EL (cell line): ENCODE results near the gene PATJ.
"Not testable (repeated sequence)": the region's sequence is repeated elsewhere in the genome, so short reads cannot be mapped to it uniquely, and the experiment has no call there.

Source experiments
- DNase-seq: peaks from one replicate; pipeline ENCODE4 v3.0.0-alpha.2; 2016

The PATJ gene

DNA sequence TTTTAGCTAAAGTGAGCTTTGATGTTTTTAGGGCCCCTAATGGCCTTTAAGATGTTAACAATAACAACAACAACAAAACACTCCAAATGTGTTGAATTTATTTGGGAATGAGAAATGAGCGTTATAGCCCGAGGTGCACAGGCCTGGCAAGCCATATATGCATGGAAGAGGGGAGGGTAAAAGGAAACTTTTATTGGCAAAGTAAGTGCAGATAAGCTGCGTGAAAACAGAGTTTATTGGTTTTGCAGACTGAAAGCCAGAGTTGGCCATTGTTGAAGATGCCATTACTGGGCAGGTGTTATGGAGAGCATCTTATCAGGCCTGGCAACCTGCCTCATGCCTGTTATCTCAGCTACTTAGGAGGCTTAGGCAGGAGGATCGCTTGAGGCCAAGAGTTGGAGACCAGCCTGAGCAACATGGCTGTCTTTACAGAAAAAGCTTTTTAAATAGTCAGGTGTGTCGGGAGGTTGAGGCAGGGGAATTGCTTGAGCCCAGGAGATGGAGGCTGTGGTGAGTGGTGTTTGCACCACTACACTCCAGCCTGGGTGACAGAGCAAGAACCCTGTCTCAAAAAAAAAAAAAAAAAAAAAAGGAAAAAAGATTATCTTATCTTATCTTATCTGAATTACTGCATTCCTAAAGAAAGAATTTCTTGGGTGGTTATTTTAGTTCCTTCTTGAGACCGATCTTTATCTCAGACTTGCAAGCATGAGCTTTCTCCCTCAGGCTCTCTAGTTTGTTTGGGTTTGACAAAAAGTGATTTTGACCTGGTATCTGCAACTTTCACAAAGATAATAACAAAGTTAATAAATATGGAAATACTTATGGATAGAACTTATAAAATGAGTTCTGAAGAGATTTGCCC lies 1.7 kb downstream of the PATJ start:
- DNase-seq: peak; percentile 34

DNA sequence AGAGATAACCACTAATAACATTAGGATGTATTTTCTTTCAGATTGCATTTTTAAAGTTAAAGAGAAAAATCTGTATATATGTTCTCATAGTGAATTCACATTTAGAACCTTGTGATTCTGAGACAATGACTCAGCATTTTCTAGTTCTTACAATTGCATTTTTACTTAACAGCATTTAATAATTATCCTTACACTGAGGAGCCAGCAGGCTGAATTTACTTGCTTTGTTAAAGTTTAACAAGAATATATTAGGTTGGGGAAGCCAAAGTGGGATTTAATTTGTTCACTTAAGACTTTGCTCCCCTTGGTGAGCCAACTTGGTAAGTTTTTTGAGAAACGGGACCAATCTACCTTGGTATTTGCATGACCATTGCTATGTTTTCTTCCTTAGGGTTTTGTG lies 4.5 kb downstream of the PATJ start:
- DNase-seq: no peak

DNA sequence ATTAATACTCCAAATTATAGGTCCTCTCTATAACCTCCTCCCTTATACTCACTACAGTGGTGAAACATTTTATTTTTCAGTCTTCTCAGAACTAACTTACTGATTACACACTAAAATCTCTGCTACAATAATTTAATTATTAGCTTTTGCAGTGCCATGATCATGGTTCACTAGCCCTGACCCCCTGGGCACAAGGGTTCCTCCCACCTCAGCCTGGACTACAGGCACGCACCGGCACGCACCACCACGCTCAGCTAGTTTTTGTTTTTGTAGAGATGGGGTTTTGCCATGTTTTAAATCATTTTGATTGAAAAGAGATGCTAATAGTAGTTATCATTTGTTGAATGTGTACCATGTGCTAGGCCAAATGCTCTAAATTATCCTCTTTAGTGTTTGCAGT lies 6.3 kb downstream of the PATJ start:
- DNase-seq: no peak

DNA sequence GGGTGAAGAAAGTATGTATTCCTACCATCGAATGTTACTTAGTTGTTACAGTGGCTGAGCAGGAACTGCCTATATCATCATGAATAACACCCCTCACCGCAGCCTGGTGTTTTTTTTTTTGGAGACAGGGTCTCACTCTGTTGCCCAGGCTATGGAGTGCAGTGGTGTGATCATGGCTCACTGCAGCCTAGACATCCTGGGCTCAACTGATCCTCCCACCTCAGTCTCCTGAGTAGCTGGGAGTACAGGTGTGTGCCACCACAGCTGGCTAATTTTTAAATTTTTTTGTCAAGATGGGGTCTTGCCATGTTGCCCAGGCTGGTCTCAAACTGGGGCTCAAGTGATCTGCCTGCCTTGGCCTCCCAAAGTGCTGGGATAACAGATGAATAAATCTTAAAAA lies 7.3 kb downstream of the PATJ start:
- no peak for DNase-seq

DNA sequence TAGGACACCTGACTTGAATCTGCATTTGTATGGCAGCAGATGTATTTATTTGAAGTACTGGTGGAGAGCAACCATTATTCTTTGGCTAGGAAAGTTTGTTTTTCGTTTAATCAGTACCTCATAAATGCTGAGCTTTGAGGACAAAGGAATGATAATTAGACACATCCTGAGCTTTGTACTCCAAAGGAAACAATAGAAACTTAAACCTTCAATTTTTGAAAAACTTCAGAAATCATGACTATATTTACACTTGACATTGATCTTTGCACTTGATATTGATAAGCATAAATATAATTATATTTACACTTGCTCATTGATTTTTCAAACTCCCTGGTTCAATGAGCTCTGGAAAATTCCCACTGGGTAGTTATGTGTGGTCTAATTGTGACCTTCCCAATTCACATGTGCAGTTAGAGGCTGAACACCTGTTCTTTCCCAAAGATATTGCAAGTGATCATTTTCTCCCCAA lies 10.7 kb downstream of the PATJ start:
- DNase-seq: no peak

DNA sequence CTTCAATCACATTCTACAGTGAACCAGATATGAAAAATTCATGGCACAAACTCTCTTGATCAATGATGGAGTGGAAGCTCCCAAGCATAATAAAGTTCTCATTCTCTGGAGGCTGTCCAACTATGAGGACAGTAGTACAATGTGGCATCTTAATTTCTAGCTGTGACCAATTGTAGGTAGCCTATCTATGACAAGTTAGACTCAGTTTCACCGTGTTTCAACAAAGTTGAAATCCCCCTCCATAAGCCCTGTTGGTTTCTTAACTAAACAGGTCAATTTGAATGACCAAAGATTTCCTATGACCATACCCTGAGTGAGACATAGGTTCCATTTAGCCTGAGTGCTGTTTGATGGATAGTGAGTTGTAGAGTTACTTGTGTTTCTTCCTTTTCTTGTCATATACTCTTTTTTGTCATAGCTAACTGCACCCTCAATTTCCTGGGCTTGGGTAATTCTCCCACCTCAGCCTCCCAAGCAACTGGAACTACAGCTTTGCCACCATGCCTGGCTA lies 11.8 kb downstream of the PATJ start:
- DNase-seq: no peak

DNA sequence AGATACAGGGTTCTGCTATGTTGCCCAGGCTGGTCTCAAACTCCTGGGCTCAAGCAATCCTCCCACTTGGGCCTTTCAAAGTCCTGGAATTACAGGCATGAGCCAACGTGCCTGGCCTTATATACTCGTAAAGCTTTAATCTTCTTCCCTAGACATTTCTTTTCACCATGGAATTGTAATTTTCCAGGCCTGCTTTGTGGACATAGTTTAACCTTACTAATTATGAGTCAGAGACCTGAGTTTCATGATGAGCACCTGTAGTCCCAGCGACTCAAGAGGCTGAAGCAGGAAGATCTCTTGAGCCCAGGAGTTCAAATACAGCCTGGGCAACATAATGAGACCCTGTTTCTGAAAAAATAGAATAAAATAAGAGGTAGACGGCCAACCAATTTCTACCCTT lies 12.3 kb downstream of the PATJ start:
- DNase-seq: no peak

DNA sequence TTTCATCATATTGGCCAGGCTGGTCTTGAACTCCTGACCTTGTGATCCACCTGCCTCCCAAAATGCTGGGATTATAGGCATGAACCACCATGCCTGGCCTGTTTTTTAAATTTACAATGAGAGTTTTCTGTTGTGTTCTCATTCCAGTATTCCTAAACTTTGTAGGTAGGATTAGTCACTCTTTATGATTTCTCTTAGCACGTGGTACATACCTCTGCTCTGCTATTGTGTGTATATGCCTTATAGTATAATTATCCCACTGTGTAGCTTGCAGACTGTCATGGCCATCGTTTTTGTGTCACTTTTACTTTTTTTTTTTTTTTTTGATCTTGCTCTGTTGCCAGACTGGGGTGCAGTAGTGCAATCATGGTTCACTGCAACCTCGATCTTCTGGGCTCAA lies 14.5 kb downstream of the PATJ start:
- DNase-seq: no peak

DNA sequence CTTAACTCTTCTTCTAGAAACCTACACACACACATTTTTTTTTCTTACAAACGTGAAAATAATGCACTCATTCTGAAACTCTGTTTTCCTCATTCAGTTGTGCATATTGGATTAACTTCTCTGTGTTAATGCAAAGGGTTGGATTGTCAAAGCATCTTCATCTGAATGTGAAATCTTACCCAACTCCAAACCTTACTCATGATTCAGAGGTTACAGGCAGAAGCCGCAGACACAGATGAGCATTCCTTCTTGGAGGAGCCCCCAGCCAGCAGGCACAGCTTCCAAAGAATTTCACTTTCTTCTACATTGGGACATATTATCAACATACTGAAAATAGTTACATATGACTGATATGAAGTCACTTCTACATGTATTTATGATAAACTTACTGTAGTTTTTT lies 15.7 kb downstream of the PATJ start:
- DNase-seq: peak; percentile 6

DNA sequence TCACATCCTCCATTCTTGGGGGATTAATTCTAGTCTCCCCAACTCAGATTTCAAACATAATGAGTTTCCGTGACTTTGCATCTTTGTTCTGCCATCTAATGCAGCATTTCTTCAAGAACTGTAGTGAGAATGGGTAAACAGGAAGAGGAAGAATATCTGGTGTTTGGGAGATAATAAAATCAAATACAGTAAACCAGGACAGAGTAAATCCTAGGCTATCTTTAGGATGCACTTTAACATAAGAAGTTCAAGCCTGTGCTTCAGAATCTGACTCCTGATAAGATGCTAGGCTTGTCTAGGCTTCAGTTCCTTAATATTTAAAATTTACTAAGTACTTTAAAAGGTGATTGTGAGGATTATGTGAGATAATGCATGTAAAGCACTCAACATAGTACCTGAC lies 27.9 kb downstream of the PATJ start:
- no peak for DNase-seq

DNA sequence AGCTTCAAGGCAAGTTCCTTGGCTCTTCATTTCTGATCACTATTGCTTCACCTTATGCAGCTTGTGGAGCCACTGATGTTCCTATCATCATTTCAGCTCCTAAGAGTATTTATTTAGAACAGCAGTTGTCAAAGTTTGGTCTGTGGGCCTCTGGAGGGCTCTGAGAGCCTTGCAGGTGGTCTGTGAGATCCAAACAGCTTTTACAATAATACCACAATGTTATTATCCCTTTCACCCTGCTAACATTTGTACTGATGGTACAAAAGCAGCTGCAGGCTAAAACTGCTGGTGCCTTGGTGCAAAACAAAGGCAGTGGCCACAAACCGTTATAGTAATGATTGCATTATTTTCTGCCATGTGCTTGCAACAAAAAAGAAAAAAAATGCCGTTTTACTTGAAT lies 33.8 kb downstream of the PATJ start:
- no peak for DNase-seq

DNA sequence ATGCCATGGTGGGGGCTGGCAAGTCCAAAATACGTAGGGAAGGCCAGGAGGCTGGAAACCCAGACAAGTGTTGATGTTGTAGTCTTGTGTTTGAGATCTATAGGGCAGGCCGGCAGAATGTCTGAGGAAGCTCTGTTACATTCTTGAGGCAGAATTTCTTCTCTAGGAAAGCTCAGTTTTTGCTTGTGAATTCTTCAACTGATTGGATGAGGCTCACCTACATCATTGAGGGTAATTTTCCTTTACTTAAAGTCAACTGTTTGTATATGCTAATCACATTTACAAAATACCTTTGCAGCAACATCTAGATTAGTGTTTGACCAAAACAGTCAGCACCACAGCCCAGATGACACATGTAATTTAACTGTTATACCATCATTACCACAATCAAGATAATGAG lies 37.0 kb downstream of the PATJ start:
- no peak for DNase-seq

DNA sequence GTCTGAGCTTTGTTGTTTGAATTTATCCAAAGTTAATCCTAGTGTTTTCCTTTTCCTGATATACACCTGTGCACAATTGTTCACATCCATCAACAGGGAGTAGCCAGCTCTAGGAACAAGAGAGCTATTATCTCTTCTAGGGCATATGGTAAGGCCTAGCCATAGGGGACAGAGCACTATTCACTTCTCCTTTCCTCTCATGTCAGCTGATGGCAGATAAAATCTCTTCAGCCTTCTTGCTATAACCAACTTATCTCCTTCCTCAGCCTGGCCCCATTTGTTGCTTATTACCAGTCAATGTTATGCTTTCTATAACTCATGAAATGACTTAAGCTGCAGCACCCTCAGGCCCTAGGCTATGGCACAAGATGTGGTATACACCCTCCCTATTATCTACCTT lies 38.9 kb downstream of the PATJ start:
- DNase-seq: no peak

DNA sequence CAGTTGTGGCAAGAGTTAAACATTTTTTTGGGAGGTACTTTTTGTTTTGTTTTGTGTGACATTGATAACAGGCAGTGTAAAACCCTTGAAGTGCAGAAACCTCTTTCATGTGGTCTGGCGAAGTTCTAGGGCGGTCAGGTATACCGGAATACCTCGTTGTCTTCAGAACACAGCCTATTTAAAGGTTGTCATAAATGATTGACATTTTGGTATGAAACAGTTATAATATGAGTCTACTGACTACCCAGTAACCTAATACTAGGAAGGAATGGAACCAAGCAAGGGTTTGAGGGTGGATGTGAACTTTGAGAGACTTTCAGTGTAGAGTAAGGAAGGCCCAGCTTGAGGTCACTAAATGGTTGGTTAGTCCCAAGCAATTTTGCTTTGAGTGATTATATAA lies 40.5 kb downstream of the PATJ start:
- no peak for DNase-seq

DNA sequence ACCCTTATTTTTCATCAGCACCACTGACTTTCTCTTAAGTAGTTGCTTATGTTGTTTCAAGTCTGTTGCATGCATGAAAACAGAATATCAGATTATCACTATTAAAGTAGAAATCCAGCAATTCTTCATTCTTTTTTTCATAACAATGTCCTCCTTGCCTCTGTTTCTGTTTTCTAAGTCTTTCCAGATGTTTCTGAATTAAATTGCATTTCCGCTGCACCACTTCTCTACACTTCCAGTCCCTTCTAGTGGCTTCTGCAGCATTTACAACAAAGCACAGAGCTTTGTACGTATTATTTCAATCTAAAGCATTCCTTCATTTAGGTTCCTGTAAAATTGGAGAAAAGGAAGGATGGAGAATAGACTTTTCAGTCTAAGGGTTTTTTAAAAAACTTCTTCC lies 42.4 kb downstream of the PATJ start:
- no peak for DNase-seq

DNA sequence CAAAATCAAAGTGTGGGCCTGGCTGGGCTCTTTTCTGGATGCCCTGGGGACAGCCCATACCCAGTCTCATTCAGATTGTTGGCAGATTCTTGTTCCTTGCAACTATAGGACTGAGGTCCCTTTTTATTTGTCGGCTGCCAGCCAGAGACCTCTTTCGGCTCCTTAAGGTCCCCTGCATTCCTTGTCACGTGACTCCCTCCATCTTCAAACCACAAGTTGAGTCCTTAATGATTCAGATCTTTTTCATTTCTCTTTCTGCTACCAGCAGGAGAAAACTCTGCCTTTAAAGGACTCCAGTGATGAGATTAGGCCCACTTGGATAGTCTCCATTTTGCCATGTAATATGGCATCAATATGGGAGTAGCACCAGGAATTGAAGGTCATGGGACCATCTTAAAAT lies 48.6 kb downstream of the PATJ start:
- DNase-seq: no peak

DNA sequence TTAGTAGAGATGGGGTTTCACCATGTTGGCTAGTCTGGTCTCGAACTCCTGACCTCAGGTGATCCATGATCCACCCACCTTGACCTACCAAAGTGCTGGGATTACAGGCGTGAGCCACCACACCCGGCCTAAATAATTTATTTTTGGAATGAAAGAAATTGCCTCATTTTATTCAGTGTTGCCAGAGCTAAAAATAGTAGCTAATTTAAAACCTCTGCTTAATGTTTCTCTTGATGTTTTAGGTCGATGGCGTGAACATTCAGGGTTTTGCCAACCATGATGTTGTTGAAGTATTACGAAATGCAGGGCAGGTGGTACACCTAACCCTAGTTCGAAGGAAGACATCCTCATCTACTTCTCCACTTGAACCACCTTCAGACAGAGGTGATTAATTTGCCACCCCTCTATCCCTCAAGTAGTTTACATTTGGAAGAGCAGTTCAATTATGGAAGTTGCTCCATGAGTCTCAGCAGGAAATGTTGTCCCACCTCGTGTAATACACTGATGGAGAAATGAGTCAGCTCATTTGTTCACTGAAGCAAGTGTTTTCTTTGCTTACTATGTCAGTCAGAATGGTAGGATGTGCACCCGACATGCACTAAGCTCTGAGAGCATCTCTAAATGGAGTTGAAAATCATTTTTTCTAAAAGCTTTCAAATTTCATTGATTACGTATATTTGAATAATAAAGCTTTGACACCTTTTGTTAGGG lies 54.9 kb downstream of the PATJ start:
- no peak for DNase-seq

DNA sequence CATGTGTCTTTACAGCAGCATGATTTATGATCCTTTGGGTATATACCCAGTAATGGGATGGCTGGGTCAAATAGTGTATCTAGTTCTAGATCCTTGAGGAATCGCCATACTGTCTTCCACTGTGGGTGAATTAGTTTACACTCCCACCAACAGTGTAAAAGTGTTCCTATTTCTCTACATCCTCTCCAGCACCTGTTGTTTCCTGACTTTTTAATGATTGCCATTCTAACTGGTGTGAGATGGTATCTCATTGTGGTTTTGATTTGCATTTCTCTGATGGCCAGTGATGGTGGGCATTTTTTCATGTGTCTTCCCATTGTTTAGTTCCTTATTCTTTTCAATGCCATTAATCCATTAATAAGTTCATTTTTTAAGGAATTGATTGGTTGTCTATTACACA lies 58.8 kb downstream of the PATJ start:
- not testable (repeated sequence) for DNase-seq

DNA sequence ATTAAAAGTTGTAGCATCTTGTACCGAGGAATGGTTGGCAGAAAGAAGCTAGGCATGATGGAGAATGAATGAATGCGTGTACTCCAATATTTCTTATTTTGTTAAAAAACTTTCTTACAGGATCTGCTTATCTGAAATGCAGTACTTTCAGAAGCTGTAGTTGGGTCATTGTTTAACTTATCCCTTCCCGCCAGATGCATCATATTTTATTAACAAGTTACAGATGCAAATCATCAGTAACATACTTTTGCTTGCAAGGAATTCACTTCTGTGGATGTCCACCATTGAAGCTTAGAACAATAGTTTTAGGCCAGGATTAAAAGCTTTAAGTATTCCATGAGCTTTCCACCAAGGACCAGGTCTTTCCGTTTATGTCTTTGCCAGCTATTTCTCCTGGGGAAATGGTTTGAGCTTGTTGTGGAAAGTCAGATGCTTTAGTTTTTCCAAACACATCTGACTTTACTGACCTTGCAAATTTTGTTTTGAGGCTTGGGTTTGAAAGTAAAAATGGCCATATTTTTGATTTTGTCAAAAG lies 65.4 kb downstream of the PATJ start:
- DNase-seq: no peak

DNA sequence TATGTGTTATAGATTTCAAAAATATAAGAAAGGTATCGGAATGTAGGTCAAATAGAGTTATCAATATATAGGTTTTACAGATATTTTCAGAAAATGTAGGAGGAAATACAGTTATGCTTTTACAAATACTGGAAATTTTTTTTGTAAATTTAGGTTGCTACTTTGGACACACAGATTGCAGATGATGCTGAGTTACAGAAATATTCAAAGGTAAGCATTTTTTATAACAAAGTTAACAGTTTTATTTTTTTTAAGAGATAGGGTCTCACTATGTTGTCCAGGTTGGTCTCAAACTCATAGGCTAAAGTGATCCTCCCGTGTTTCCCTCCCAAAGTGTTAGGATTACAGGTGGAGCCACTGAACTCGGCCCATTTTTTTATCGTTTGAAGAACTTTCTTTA lies 66.0 kb downstream of the PATJ start:
- DNase-seq: no peak

DNA sequence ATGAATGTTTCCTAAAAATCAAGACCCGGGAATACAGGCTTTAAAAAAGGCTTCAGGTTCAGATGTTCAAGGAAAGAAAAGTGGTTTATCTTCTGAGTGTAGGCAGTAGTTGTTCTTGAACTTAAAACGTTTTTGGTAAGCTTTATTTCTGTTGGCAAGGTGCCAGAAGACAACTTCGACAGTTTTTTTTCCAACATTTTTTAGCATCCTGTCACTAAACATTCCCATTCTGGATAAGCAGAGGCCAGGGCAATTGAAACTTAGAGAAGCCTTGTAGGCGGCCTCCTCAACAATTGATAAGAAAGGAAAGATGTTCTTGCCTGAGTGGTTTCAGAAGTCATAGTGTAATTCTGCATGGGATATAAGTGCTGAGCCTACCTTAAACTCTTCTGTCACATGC lies 66.7 kb downstream of the PATJ start:
- peak; percentile 45 for DNase-seq

DNA sequence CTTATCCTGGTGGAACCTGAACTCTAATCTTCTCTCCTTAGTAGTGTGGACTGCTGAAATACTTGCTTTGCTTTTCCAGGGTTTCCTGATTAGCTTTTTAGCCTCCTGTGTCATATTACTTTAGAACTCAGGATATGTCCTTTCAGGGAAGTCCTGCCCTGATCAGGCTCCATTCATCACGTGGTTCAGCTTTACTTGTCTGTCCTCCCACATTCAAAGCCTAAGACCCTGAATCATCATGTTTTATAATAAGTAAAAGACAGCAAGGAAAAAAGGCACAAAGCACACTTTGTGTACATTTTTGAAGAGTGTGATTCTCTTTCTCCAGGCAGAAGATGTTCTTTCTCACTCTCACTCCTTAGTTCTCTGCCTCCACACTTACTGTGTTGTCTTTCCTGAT lies 70.6 kb downstream of the PATJ start:
- no peak for DNase-seq

DNA sequence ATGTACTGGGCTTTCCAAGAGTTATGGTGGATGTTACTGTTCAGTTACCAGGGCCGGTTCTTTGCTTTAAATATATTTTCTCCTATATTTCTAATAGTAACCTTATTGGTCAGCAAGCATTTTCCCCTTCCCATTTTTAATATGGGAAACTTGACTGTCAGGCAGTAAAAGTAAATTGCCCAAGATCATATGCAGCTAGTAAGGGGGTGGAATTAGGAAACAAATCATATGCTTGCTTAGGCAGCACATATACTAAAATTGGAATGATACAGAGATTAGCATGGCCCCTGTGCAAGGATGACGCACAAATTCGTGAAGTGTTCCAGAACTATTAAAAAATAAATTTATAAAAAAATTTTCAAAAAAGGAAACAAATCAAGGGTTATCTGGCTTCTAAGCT lies 73.9 kb downstream of the PATJ start:
- DNase-seq: no peak

DNA sequence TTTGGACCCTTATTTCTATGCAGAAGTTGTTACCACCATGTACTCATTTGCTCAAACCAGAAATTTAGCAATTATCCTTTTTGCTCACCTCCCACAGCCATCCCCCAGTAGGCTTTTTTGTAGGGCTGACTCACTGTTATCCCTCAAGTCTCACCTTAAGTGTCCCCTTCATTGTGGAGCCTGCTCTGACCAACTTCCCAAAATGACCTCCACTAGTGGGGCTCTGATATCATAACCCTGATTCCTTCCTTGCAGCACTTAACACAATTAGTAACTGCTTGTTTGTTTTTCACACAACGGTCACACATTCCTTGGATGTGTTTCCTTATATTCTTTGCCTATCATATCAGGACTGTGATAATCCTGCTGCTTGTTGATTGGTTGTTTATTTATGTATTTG lies 76.7 kb downstream of the PATJ start:
- DNase-seq: no peak
